ENCODE results near the gene INTS11.
A peak's percentile ranks its signal among the peaks of the same experiment; 100 is the strongest.

DNA sequence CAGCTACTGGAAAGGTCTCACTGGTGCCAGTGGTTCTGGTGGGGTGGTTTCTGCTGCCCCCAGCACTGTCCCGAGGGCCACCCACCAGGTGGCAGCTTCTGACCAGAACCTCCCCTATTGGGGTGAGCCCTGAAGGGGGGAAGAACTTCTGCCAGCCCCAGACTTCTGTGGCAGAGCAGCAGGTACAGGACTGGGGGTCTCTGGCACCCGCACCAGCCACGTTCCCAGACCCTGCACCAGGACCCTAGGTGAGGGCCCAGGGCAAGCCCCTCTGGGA, 14.4 kb downstream of the INTS11 start:
- TF ChIP-seq TAF1 (IDR thresholded peaks at IDR 0.05; ENCODE audit: low read depth, low read length) (no peak), POLR2AphosphoS5 (IDR thresholded peaks at IDR 0.05; ENCODE audit: low read depth, low read length) (0 out of 2 replicates have a peak, but pooled peaks have one; percentile 6), POLR2A (IDR thresholded peaks at IDR 0.05; ENCODE audit: low read depth, low read length) (no peak), SPI1 (IDR thresholded peaks at IDR 0.05; ENCODE audit: low read depth, low read length) (no peak), PAX5 (IDR thresholded peaks at IDR 0.05; ENCODE audit: insufficient read depth, low read length, severe bottlenecking) (no peak)

Data from GM12891 (cell line).